Loucy (cell line): Measurements from ENCODE around the gene MAFB.

Experiments used
- EZH2phosphoT487 ChIP-seq: fragments of 200-600 bp; IDR thresholded peaks from 2 replicates; pipeline ENCODE4 v1.6.1; 2018; ENCODE audit warnings: antibody characterized with exemption, mild to moderate bottlenecking, moderate library complexity, borderline replicate concordance
- TF ChIP-seq, protein P1 (sequence below): fragments of 200-600 bp; sonication (generic); conservative IDR thresholded peaks from 2 replicates; pipeline ENCODE4 v1.5.1; 2014; ENCODE audit warnings: mild to moderate bottlenecking, antibody characterized with exemption, low read length

DNA sequence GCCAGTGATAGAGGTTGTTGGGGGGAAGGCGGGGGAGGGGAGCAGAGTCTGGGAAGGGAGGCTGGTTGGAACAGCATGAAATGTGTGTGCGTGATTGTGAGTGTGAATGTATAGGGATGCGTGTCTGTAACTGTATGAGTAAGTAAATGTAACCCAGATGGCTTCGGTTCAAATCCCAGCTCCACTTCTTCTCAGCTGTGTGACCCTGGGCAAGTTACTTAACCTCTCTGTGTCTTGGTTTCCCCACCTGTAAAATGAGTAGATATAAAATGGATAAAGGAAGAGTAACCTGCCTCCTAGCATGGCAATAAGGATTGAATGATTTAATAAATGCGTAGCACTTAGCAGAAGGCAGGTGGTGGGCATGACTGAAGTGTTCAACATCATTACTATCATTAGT is 24.1 kb downstream of the MAFB start:
- TF ChIP-seq, protein P1, sequence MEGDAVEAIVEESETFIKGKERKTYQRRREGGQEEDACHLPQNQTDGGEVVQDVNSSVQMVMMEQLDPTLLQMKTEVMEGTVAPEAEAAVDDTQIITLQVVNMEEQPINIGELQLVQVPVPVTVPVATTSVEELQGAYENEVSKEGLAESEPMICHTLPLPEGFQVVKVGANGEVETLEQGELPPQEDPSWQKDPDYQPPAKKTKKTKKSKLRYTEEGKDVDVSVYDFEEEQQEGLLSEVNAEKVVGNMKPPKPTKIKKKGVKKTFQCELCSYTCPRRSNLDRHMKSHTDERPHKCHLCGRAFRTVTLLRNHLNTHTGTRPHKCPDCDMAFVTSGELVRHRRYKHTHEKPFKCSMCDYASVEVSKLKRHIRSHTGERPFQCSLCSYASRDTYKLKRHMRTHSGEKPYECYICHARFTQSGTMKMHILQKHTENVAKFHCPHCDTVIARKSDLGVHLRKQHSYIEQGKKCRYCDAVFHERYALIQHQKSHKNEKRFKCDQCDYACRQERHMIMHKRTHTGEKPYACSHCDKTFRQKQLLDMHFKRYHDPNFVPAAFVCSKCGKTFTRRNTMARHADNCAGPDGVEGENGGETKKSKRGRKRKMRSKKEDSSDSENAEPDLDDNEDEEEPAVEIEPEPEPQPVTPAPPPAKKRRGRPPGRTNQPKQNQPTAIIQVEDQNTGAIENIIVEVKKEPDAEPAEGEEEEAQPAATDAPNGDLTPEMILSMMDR, result no peak
- no peak for TF ChIP-seq EZH2phosphoT487
